ENCODE results near the gene SLC16A12. TPM values are rescaled to one million over a fixed set of nuclear protein-coding genes. Genes with fewer than 3 reads are reported as not detected.

SLC16A12 gene
- total RNA-seq, 2 experiments from 2014 or later: not detected

DNA sequence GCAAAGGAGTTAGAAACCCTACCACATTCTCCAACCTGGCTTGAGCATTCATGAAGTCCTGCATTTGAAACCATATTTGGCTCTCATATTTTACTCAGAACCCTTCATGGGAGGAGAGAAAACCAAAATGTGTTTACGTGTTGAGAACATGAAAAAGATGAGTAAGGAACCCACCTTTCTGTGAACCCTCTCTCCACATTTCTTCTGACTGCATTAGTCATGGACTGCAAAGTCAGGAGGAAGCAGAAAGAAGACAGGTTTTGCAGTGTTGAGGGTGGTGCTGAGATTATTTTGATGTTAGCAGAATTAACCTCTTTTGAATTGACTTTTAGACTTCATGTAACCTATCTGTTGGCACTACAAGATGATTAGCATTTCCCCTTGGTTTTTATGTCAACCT lies 152.6 kb downstream of the SLC16A12 start:
- POLR2A ChIA-PET: no interaction called here
- intact Hi-C loops (cut with micrococcal nuclease): no loop called here
- DNase-seq (no peak), ATAC-seq (peak; percentile 71)
- Mint-ChIP-seq H3K9me3 (no peaks in the 10 kb centered on the region), H3K27me3 (peaks cover 1% of the 10 kb centered on the region), H3K4me3 (no peak overlapping the region), H3K4me1 (ENCODE audit: low read depth) (peaks cover 8% of the 10 kb centered on the region), H3K27ac (no peak overlapping the region), H3K36me3 (ENCODE audit: low read depth) (no peaks in the 10 kb centered on the region)
- TF ChIP-seq, protein P1, sequence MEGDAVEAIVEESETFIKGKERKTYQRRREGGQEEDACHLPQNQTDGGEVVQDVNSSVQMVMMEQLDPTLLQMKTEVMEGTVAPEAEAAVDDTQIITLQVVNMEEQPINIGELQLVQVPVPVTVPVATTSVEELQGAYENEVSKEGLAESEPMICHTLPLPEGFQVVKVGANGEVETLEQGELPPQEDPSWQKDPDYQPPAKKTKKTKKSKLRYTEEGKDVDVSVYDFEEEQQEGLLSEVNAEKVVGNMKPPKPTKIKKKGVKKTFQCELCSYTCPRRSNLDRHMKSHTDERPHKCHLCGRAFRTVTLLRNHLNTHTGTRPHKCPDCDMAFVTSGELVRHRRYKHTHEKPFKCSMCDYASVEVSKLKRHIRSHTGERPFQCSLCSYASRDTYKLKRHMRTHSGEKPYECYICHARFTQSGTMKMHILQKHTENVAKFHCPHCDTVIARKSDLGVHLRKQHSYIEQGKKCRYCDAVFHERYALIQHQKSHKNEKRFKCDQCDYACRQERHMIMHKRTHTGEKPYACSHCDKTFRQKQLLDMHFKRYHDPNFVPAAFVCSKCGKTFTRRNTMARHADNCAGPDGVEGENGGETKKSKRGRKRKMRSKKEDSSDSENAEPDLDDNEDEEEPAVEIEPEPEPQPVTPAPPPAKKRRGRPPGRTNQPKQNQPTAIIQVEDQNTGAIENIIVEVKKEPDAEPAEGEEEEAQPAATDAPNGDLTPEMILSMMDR (IDR thresholded peaks at IDR 0.05): no peak
- CTCF ChIA-PET: interaction anchor here (3.0 kb wide), 1 partner anchor 14 kb away, joined by 13 read pairs; no protein-coding TSS in a partner anchor

Other genes starting within 250 kb of the SLC16A12 start
- 10 to 100 TPM; 39.2 to 41.6 TPM for gene IFIT2, start 233.5 kb downstream of the SLC16A12 start, total RNA-seq
- 10 to 100 TPM; 20.4 to 21.8 TPM for gene IFIT3, start 207.6 kb downstream of the SLC16A12 start, total RNA-seq
- gene IFIT1B, start 157.5 kb downstream of the SLC16A12 start, total RNA-seq: not detected
- 1 to 10 TPM; 6.1 to 6.3 TPM for gene IFIT1, start 143.0 kb downstream of the SLC16A12 start, total RNA-seq
- gene IFIT5, start 121.0 kb downstream of the SLC16A12 start, total RNA-seq: 10 to 100 TPM; 11.7 to 12.6 TPM
- gene PANK1, start 109.6 kb upstream of the SLC16A12 start, total RNA-seq: 1 to 10 TPM; 2.3 to 3.9 TPM
- 10 to 100 TPM; 58.1 to 63.2 TPM for gene KIF20B, start 166.0 kb upstream of the SLC16A12 start, total RNA-seq

Data from activated CD8-positive, alpha-beta T cell treated with anti-CD3 and anti-CD28 coated beads for 36 hours (primary cell).